T-helper 2 cell treated with Interferon-gamma antibody and Interleukin-4, amounts not matched to agents 5 μg/mL and 100 μg/mL, for 36 hours (primary cell): ENCODE data around the gene BABAM2.
"Not testable (repeated sequence)": the region's sequence is repeated elsewhere in the genome, so short reads cannot be mapped to it uniquely, and the experiment has no call there.

Experiments
- DNase-seq: peaks from one replicate; pipeline ENCODE4 v3.0.0; 2021; ENCODE audit warnings: low spot score
- H3K27ac Mint-ChIP-seq: one replicate; pipeline ENCODE4 v1.8.0; 2021; ENCODE audit warnings: mild to moderate bottlenecking, mixed read lengths
- H3K27me3 Mint-ChIP-seq: one replicate; pipeline ENCODE4 v1.8.0; 2021; ENCODE audit warnings: low read depth, mixed read lengths
- H3K36me3 Mint-ChIP-seq: one replicate; pipeline ENCODE4 v1.8.0; 2021; ENCODE audit warnings: low read depth, mixed read lengths
- H3K4me1 Mint-ChIP-seq: one replicate; pipeline ENCODE4 v1.8.0; 2021; ENCODE audit warnings: low read depth, mixed read lengths
- H3K4me3 Mint-ChIP-seq: one replicate; pipeline ENCODE4 v1.8.0; 2022; ENCODE audit warnings: mild to moderate bottlenecking, moderate library complexity, mixed read lengths
- H3K9me3 Mint-ChIP-seq: one replicate; pipeline ENCODE4 v1.8.0; 2021; ENCODE audit warnings: mixed read lengths

Gene BABAM2

DNA sequence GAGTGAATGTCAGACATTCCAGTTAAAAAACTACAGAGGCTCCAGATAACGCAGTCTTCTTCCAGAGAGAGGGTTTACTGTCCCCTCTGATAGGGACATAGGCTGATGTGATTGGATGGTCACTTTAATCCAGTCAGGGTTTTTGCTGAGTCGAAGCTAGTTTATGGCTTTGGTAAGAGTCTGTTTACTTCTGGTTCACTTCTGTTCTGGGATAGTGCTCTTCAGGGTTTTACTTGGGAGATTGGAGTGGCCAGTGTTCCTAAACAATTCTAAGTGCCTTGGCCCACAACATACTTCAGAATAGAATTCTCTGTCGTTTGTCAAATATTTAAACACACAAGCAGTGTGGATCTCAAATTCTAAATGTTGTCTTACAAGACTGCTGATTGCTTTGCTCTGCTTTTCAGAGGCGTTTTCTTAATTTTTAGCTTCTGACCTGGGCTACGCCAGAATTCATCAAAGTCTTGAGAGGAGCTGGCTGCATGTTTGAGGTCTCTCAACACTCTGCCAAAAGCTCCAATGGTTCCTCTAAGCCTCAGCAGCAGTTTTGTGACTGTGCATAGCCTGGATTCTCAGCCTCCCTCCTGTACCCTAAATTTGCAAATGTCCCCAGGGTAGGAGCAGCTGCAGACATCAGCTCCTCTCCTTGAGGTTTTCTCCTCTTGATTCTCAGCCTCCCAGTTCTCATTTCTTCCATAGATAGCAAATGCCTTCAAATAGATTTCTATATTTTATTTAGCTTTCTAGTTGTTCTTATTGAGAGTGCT lies 105.8 kb downstream of the BABAM2 start:
- H3K27me3 Mint-ChIP-seq: no peaks in the 10 kb centered on the region
- peak overlapping the region; percentile 0 for H3K27ac Mint-ChIP-seq
- peaks cover 9% of the 10 kb centered on the region for H3K4me1 Mint-ChIP-seq
- no peak for DNase-seq
- H3K36me3 Mint-ChIP-seq: peaks cover 22% of the 10 kb centered on the region
- H3K4me3 Mint-ChIP-seq: no peak overlapping the region
- peaks cover 6% of the 10 kb centered on the region for H3K9me3 Mint-ChIP-seq

DNA sequence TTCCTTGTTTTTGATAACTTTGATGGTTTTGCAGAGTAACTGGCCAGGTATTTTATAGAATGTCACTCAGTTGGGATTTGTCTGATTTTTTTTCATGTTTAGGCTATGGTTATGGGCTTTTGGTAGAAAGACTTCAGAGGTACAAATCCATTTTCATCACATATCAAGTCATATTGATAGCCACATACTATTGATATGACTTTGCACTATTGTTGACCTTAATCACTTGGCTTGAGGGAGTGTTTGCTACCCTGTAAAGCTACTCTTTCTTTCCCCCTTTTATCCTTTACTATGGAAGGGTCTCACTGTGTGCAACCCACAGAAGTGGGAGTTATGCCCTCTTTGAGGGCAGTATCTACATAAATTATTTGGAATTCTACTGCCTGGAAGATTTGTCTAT lies 109.8 kb downstream of the BABAM2 start:
- no peaks in the 10 kb centered on the region for H3K9me3 Mint-ChIP-seq
- no peak overlapping the region for H3K27ac Mint-ChIP-seq
- H3K36me3 Mint-ChIP-seq: peaks cover 14% of the 10 kb centered on the region
- H3K4me3 Mint-ChIP-seq: no peak overlapping the region
- H3K4me1 Mint-ChIP-seq: peaks cover 15% of the 10 kb centered on the region
- DNase-seq: no peak
- H3K27me3 Mint-ChIP-seq: no peaks in the 10 kb centered on the region

DNA sequence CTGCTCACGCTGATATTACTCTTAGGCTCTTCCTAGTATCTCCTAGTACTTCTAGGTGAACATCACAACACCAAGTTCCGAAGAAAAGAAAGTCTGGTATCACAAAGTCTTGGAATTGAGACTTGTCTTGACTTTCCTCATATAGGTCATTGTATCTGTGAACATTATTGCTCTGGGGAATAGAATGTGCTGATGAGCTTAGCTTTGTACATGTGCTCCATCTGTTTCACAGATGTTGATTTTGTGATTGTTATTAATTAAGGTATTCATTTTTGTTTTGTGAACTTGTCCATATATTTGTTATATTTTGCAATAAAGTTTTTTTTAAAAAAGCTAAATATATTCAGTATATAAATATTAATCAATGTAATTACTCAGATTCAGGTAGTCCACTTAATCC lies 111.7 kb downstream of the BABAM2 start:
- Mint-ChIP-seq H3K36me3 (peaks cover 6% of the 10 kb centered on the region), H3K27me3 (no peaks in the 10 kb centered on the region), H3K4me3 (no peak overlapping the region), H3K9me3 (no peaks in the 10 kb centered on the region), H3K27ac (no peak overlapping the region), H3K4me1 (peaks cover 18% of the 10 kb centered on the region)
- DNase-seq: no peak

DNA sequence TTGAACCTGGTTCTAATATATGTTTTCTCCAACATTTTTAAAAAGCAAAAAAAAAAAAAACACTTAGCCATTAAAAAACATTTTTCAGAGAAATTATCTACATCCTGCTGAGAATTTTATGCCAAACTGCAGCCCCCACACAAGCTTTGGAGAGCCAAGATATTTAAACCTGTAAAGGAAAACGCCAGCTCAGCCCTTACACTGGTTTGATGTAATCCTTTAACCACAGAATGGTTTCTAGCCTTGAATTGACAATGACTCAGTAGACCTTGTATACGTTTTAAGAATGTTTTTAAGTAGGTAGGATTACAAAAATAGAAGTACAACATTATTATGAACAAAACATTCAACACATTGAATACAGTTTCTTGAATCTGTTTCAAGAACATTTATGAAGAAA lies 113.6 kb downstream of the BABAM2 start:
- H3K27me3 Mint-ChIP-seq: no peaks in the 10 kb centered on the region
- no peak for DNase-seq
- H3K4me3 Mint-ChIP-seq: peak overlapping the region; percentile 23
- no peak overlapping the region for H3K27ac Mint-ChIP-seq
- no peaks in the 10 kb centered on the region for H3K9me3 Mint-ChIP-seq
- peaks cover 18% of the 10 kb centered on the region for H3K4me1 Mint-ChIP-seq
- peaks cover 6% of the 10 kb centered on the region for H3K36me3 Mint-ChIP-seq

DNA sequence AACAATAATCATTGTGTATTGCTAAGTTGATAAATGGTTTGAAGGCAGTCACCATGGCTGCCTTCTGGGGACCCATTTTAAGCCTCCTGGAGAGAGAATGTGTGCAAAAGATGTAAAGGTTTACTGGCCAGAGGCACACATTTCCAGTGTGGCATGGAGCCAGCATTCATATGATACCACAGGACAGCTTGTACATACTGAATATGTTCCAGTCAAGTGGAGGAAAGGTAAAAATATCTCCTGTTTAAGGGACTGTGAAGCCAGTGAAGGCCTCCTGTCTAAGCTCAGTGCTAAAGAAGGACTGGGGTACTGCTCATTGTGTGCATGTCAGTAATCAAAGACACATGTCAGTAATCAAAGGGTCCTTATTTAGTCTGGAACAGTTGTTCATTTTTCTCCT lies 119.2 kb downstream of the BABAM2 start:
- Mint-ChIP-seq H3K36me3 (no peaks in the 10 kb centered on the region), H3K27me3 (no peaks in the 10 kb centered on the region), H3K27ac (no peak overlapping the region), H3K9me3 (no peaks in the 10 kb centered on the region), H3K4me1 (peaks cover 3% of the 10 kb centered on the region), H3K4me3 (no peak overlapping the region)
- no peak for DNase-seq

DNA sequence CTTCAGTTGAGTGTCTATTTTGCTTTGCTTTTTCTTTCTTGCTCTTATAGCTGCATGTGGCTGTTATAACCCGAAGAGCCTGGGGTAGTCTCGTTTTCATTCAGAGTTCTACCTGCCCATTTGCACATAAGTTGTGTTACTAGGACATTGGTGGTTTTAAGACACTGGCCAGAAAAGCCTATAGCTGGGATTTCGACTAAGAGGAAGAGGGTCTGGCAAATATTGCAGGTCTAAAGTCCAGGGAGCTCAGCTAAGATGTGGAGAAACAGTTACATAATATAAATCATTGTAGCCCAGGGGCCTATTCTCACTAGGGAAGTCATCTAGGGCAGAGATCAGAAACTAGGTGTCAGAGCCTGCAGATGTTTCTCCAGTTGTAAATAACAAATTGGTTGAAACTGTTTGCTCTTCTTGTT lies 120.8 kb downstream of the BABAM2 start:
- Mint-ChIP-seq H3K9me3 (no peaks in the 10 kb centered on the region), H3K27me3 (no peaks in the 10 kb centered on the region), H3K27ac (no peak overlapping the region), H3K4me1 (no peaks in the 10 kb centered on the region), H3K36me3 (peaks cover 2% of the 10 kb centered on the region), H3K4me3 (no peak overlapping the region)
- DNase-seq: no peak

DNA sequence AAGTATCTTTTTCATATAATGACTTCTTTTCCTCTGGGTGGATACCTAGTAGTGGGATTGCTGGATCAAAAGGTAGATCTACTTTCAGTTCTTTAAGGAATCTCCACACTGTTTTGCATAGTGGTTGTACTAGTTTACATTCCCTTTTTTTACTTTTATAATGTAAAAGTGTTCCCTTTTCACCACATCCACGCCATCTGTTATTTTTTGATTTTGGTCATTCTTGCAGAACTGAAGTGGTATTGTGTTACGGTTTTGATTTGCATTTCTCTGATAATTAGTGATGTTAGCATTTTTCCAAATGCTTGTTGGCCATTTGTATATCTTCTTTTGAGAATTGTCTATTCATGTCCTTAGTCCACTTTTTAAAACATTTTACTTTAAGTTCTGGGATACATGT lies 127.9 kb downstream of the BABAM2 start:
- not testable (repeated sequence) for H3K4me3 Mint-ChIP-seq, H3K4me1 Mint-ChIP-seq, H3K27ac Mint-ChIP-seq, H3K27me3 Mint-ChIP-seq, H3K9me3 Mint-ChIP-seq, H3K36me3 Mint-ChIP-seq, DNase-seq

DNA sequence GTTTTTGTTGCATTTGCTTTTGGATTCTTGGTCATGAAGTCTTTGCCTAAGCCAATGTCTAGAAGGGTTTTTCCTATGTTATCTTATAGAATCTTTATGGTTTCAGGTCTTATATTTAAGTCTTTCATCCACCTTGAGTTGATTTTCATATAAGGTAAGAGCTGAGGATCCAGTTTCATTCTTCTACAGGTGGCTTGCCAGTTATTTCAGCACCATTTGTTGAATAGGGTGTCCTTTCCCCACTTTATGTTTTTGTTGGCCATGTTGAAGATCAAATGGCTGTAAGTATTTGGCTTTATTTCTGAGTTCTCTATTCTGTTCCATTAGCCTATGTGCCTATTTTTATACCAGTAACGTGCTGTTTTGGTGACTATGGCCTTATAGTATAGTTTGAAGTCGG lies 129.0 kb downstream of the BABAM2 start:
- H3K36me3 Mint-ChIP-seq, H3K27ac Mint-ChIP-seq, H3K4me1 Mint-ChIP-seq, H3K4me3 Mint-ChIP-seq, H3K27me3 Mint-ChIP-seq, H3K9me3 Mint-ChIP-seq, DNase-seq: not testable (repeated sequence)

DNA sequence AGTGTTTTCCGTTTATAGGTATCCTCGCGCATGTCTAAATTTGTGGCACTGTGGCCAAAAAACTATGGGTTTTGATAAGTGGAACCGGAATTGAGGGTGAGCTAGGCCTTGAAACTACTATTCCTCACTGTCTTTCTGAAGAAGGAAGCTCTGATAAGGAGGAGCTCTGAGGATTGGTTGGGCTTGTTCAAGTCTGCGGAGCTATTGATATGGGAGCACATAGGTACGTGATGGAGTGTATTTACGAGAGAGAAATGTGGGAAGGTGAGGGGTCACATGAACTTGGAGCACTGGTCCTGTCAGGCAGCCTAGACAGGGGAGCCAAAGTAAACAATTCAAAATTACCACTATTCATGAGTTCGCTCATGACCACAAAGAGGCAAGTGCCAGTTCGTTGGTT lies 131.4 kb downstream of the BABAM2 start:
- Mint-ChIP-seq H3K9me3 (peaks cover 7% of the 10 kb centered on the region), H3K36me3 (peaks cover 16% of the 10 kb centered on the region), H3K4me1 (peaks cover 2% of the 10 kb centered on the region), H3K27ac (no peak overlapping the region), H3K27me3 (no peaks in the 10 kb centered on the region), H3K4me3 (no peak overlapping the region)
- DNase-seq: no peak

DNA sequence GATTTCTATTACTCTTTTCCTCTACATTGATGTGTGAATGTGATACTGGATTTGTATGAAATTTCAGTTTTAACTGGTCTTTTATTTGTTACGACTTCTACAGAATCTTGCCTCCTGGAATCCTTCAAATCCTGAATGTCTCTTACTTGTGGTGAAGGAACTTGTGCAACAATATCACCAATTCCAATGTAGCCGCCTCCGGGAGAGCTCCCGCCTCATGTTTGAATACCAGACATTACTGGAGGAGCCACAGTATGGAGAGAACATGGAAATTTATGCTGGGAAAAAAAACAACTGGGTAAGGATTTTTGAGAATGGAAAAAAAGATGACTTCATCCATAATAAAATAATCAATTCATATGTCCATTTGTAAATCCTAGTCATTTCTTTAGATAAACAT lies 134.6 kb downstream of the BABAM2 start:
- no peak overlapping the region for H3K4me3 Mint-ChIP-seq
- peaks cover 22% of the 10 kb centered on the region for H3K36me3 Mint-ChIP-seq
- DNase-seq: no peak
- H3K4me1 Mint-ChIP-seq: no peaks in the 10 kb centered on the region
- peaks cover 10% of the 10 kb centered on the region for H3K9me3 Mint-ChIP-seq
- no peaks in the 10 kb centered on the region for H3K27me3 Mint-ChIP-seq
- H3K27ac Mint-ChIP-seq: no peak overlapping the region

DNA sequence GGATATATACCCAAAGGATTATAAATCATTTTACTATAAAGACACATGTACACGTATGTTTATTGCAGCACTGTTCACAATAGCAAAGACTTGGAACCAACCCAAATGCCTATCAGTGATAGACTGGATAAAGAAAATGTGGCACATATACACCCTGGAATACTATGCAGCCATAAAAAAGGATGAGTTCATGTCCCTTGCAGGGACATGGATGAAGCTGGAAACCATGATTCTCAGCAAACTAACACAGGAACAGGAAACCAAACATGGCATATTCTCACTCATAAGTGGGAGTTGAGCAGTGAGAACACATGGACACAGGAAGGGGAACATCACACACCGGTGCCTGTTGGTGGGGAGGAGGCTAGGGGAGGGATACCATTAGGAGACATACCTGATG lies 135.7 kb downstream of the BABAM2 start:
- not testable (repeated sequence) for H3K9me3 Mint-ChIP-seq, H3K4me1 Mint-ChIP-seq, DNase-seq, H3K27ac Mint-ChIP-seq, H3K27me3 Mint-ChIP-seq, H3K4me3 Mint-ChIP-seq
- H3K36me3 Mint-ChIP-seq: peaks cover 22% of the 10 kb centered on the region

DNA sequence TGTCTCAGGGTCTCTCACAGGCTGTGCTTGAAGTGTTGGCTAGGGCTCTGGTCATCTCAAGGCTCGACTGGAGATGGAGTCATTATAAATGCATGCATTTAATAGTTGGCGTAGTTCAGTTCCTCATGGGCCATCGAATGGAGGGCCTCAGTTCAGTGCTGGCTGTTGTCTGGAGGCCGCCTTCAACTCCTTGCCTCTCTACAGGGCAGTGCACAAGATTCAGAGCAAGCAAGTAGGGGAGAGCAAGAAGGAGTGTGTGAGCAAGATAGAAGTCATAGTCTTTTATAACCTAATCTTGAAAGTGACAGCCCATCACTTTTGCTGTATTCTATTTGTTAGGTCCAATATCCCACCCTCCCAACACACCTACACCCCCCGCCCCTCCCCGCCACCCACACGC lies 137.5 kb downstream of the BABAM2 start:
- H3K27me3 Mint-ChIP-seq: no peaks in the 10 kb centered on the region

DNA sequence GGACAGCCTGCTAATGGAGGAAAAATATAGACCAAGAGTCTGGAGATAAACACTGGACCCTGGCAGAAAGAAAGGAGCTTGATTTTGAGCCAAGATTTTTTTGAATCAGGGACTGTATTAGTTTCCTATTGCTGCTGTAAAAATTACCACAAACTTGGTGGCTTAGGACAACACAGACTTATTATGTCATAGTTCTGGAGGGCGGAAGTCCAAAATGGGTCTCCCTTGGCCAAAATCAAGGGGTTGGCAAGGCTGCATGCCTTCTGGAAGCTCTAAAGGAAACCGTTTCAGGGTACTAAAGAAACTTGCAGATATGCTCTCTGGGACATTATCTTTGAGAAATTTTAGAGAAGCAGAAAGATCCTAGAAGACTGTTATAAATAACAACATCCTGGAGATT lies 140.1 kb downstream of the BABAM2 start:
- Mint-ChIP-seq H3K27me3 (no peaks in the 10 kb centered on the region), H3K4me1 (peaks cover 4% of the 10 kb centered on the region), H3K36me3 (peaks cover 19% of the 10 kb centered on the region), H3K27ac (no peak overlapping the region), H3K9me3 (peaks cover 10% of the 10 kb centered on the region), H3K4me3 (no peak overlapping the region)
- DNase-seq: no peak

More for the DNA sequence above, 137.5 kb downstream of the BABAM2 start:
- Mint-ChIP-seq H3K9me3 (peaks cover 10% of the 10 kb centered on the region), H3K36me3 (peaks cover 22% of the 10 kb centered on the region), H3K27ac (no peak overlapping the region), H3K4me3 (no peak overlapping the region), H3K4me1 (peaks cover 2% of the 10 kb centered on the region)
- DNase-seq: no peak

DNA sequence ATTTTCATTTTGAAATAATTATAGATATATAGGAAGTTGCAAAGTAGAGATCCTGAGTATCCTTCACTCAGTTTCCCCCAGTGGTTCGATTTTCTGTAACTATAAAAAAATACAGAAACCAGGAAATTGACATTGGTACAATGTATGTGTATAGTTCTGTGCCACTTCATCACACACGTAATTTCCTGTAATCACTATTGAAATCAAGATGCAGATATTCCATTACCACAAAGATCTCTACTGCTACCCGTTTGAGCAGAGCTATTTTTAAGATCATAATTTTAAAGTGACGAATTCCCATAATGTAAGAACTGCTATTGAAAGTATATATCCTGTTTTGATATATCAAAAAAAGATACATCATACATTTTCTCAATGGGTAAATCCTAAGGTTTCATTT lies 142.3 kb downstream of the BABAM2 start:
- Mint-ChIP-seq H3K27ac (no peak overlapping the region), H3K4me1 (peaks cover 4% of the 10 kb centered on the region)

DNA sequence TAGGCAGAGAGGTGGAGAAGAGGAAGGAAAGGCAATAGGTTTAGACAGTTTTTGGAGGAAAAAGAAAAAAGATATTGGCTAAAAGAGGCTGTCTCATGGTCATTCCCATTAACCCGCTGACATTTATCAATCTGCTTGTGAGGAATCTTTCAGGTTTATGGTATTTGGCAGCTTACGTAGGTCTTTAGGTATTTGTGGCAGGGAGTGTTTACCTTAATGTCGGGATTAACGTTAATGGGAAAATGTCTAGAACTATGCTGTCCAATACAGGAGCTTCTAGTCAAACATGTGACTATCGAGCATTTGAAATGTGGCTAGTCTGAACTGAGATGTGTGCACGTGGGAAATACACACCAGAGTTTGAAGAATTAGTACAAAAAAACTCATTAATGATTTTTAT lies 144.2 kb downstream of the BABAM2 start:
- Mint-ChIP-seq H3K4me1 (peaks cover 5% of the 10 kb centered on the region), H3K36me3 (no peaks in the 10 kb centered on the region), H3K27me3 (no peaks in the 10 kb centered on the region), H3K27ac (no peak overlapping the region), H3K4me3 (no peak overlapping the region), H3K9me3 (no peaks in the 10 kb centered on the region)
- no peak for DNase-seq

More for the DNA sequence above, 142.3 kb downstream of the BABAM2 start:
- no peaks in the 10 kb centered on the region for H3K9me3 Mint-ChIP-seq
- no peaks in the 10 kb centered on the region for H3K27me3 Mint-ChIP-seq
- no peak for DNase-seq
- H3K4me3 Mint-ChIP-seq: no peak overlapping the region
- H3K36me3 Mint-ChIP-seq: peaks cover 2% of the 10 kb centered on the region
